T-helper 17 cell (primary cell): ENCODE data around the gene SIAH3. TPM values are rescaled to one million over a fixed set of nuclear protein-coding genes. Genes with fewer than 3 reads are reported as not detected.

Experiments used
- total RNA-seq, 4 donors: library from RNA in 2 of 4; stranded (reverse) in 2 of 4; gene quantifications; one replicate each; pipeline ENCODE4 v1.2.3 and lab custom pipeline; 2022 to 2026

SIAH3 gene
- total RNA-seq, 2 donors from 2014 or later, result 0.10 to 0.15 TPM

Other genes with a start within 250 kb of the SIAH3 start
- gene ERICH6B, start 236.0 kb downstream of the SIAH3 start, total RNA-seq, result not detected
- gene CBY2, start 149.4 kb downstream of the SIAH3 start, total RNA-seq, result not detected
- gene ZC3H13, start 201.0 kb upstream of the SIAH3 start, total RNA-seq, result 10 to 100 TPM; 46.5 to 48.6 TPM